Measurements from ENCODE around the gene G3BP2.
"Not testable (repeated sequence)": the region's sequence is repeated elsewhere in the genome, so short reads cannot be mapped to it uniquely, and the experiment has no call there.

Gene G3BP2

GRCh38 chr4:75673027-75673958, at the start of gene G3BP2:
Gene G3BP2 (minus strand): TSS chr4:75673411. CDS start chr4:75662025, 11,386 bp downstream.
- H3K9ac ChIP-seq: peak within 1 kb of the TSS; percentile 84
- no peaks in the 10 kb centered on the region for H3K36me3 ChIP-seq (ENCODE audit: insufficient read depth)
- peak within 1 kb of the TSS; percentile 87 for H2AFZ ChIP-seq (ENCODE audit: low read depth)
- no peak for TF ChIP-seq CTCF (conservative IDR thresholded peaks at IDR 0.05; ENCODE audit: low read depth, low read length)
- peaks cover 42% of the 10 kb centered on the region for H3K4me1 ChIP-seq (ENCODE audit: low read depth, poor library complexity, severe bottlenecking)
- H3K4me3 ChIP-seq (IDR thresholded peaks at IDR 0.05; ENCODE audit: insufficient read depth, low read depth, low read length): peak within 1 kb of the TSS; percentile 95
- no peaks in the 10 kb centered on the region for H3K27me3 ChIP-seq (ENCODE audit: insufficient read depth, low read depth)
- H4K20me1 ChIP-seq (ENCODE audit: insufficient read depth): peaks cover 40% of the 10 kb centered on the region
- H3K4me2 ChIP-seq: peak within 1 kb of the TSS; percentile 91
- H3K79me2 ChIP-seq (ENCODE audit: insufficient read depth, low read depth): peaks cover 48% of the 10 kb centered on the region
- H3K27ac ChIP-seq: peak within 1 kb of the TSS; percentile 87

GRCh38 chr4:75722417-75722816, 49.2 kb upstream of the G3BP2 start:
- Histone ChIP-seq H3K79me2 (ENCODE audit: insufficient read depth, low read depth) (peaks cover 61% of the 10 kb centered on the region; the same call in 1 of the 2 replicates), H3K4me2 (peak overlapping the region; percentile 73), H3K27ac (no peak overlapping the region), H2AFZ (ENCODE audit: low read depth) (no peak overlapping the region), H3K4me1 (ENCODE audit: low read depth, poor library complexity, severe bottlenecking) (peaks cover 35% of the 10 kb centered on the region), H3K9ac (no peak overlapping the region), H3K27me3 (ENCODE audit: insufficient read depth, low read depth) (no peaks in the 10 kb centered on the region), H3K36me3 (ENCODE audit: insufficient read depth) (no peaks in the 10 kb centered on the region; the same call in 1 of the 2 replicates), H3K4me3 (IDR thresholded peaks at IDR 0.05; ENCODE audit: insufficient read depth, low read depth, low read length) (no peak overlapping the region), H4K20me1 (ENCODE audit: insufficient read depth) (no peaks in the 10 kb centered on the region; the same call in 1 of the 2 replicates)
- no peak for TF ChIP-seq CTCF (conservative IDR thresholded peaks at IDR 0.05; ENCODE audit: low read depth, low read length)

GRCh38 chr4:75718529-75718928, 45.3 kb upstream of the G3BP2 start:
- no peak overlapping the region for H3K9ac ChIP-seq
- H3K4me1 ChIP-seq (ENCODE audit: low read depth, poor library complexity, severe bottlenecking): peaks cover 50% of the 10 kb centered on the region
- H3K4me3 ChIP-seq (IDR thresholded peaks at IDR 0.05; ENCODE audit: insufficient read depth, low read depth, low read length): no peak overlapping the region
- H4K20me1 ChIP-seq (ENCODE audit: insufficient read depth): no peaks in the 10 kb centered on the region; the same call in 1 of the 2 replicates
- TF ChIP-seq CTCF (conservative IDR thresholded peaks at IDR 0.05; ENCODE audit: low read depth, low read length): no peak
- no peak overlapping the region for H3K27ac ChIP-seq
- no peaks in the 10 kb centered on the region for H3K27me3 ChIP-seq (ENCODE audit: insufficient read depth, low read depth)
- peaks cover 44% of the 10 kb centered on the region; the same call in 1 of the 2 replicates for H3K79me2 ChIP-seq (ENCODE audit: insufficient read depth, low read depth)
- H3K4me2 ChIP-seq: no peak overlapping the region
- no peak overlapping the region for H2AFZ ChIP-seq (ENCODE audit: low read depth)
- no peaks in the 10 kb centered on the region; the same call in 1 of the 2 replicates for H3K36me3 ChIP-seq (ENCODE audit: insufficient read depth)

- Histone ChIP-seq H4K20me1 (ENCODE audit: insufficient read depth) (no peaks in the 10 kb centered on the region), H3K79me2 (ENCODE audit: insufficient read depth, low read depth) (peaks cover 38% of the 10 kb centered on the region; the same call in 1 of the 2 replicates), H3K9ac (no peak overlapping the region), H2AFZ (ENCODE audit: low read depth) (no peak overlapping the region), H3K27ac (no peak overlapping the region), H3K36me3 (ENCODE audit: insufficient read depth) (no peaks in the 10 kb centered on the region; the same call in 1 of the 2 replicates), H3K27me3 (ENCODE audit: insufficient read depth, low read depth) (no peaks in the 10 kb centered on the region), H3K4me3 (IDR thresholded peaks at IDR 0.05; ENCODE audit: insufficient read depth, low read depth, low read length) (no peak overlapping the region), H3K4me2 (no peak overlapping the region), H3K4me1 (ENCODE audit: low read depth, poor library complexity, severe bottlenecking) (peaks cover 49% of the 10 kb centered on the region)
- no peak for TF ChIP-seq CTCF (conservative IDR thresholded peaks at IDR 0.05; ENCODE audit: low read depth, low read length)
Measured at GRCh38 chr4:75717408-75717807, 44.2 kb upstream of the G3BP2 start.

- H4K20me1 ChIP-seq (ENCODE audit: insufficient read depth); H3K27me3 ChIP-seq (ENCODE audit: insufficient read depth, low read depth); H3K4me3 ChIP-seq (IDR thresholded peaks at IDR 0.05; ENCODE audit: insufficient read depth, low read depth, low read length); H3K36me3 ChIP-seq (ENCODE audit: insufficient read depth); H2AFZ ChIP-seq (ENCODE audit: low read depth): not testable (repeated sequence)
- Histone ChIP-seq H3K27ac (peak overlapping the region; percentile 63), H3K4me2 (peak overlapping the region; percentile 76), H3K9ac (peak overlapping the region; percentile 39; the same call in 1 of the 2 replicates), H3K4me1 (ENCODE audit: low read depth, poor library complexity, severe bottlenecking) (peaks cover 36% of the 10 kb centered on the region), H3K79me2 (ENCODE audit: insufficient read depth, low read depth) (peaks cover 25% of the 10 kb centered on the region; the same call in 1 of the 2 replicates)
Measured at GRCh38 chr4:75716054-75716453, 42.8 kb upstream of the G3BP2 start.
